Measurements from ENCODE around the gene TNFRSF8.

The TNFRSF8 gene

GRCh38 chr1:12124693-12125421 lies 61.8 kb downstream of the TNFRSF8 start:
- DNase-seq: peak; percentile 77

- no peak for DNase-seq
Observed at GRCh38 chr1:12125422-12126355, 62.6 kb downstream of the TNFRSF8 start.

- DNase-seq: no peak
Observed at GRCh38 chr1:12126781-12127180, 63.7 kb downstream of the TNFRSF8 start.

- DNase-seq: no peak
Observed at GRCh38 chr1:12127206-12127810, 64.2 kb downstream of the TNFRSF8 start.

- DNase-seq: no peak
Observed at GRCh38 chr1:12128120-12128519, 65.0 kb downstream of the TNFRSF8 start.

- no peak for DNase-seq
Observed at GRCh38 chr1:12129624-12130023, 66.5 kb downstream of the TNFRSF8 start.

- DNase-seq: no peak
Observed at GRCh38 chr1:12130466-12131130, 67.5 kb downstream of the TNFRSF8 start.

GRCh38 chr1:12132078-12132477 lies 69.0 kb downstream of the TNFRSF8 start:
- DNase-seq: no peak

- no peak for DNase-seq
Observed at GRCh38 chr1:12134716-12135115, 71.6 kb downstream of the TNFRSF8 start.

- no peak for DNase-seq
Observed at GRCh38 chr1:12135612-12136011, 72.5 kb downstream of the TNFRSF8 start.

GRCh38 chr1:12136916-12137610 lies 74.0 kb downstream of the TNFRSF8 start:
- DNase-seq: no peak

- DNase-seq: no peak
Observed at GRCh38 chr1:12138196-12139168, 75.4 kb downstream of the TNFRSF8 start.

GRCh38 chr1:12140016-12140415 lies 76.9 kb downstream of the TNFRSF8 start:
- no peak for DNase-seq

- DNase-seq: no peak
Observed at GRCh38 chr1:12140515-12141162, 77.5 kb downstream of the TNFRSF8 start.

- no peak for DNase-seq
Observed at GRCh38 chr1:12141163-12141850, 78.2 kb downstream of the TNFRSF8 start.

GRCh38 chr1:12142141-12142823 lies 79.2 kb downstream of the TNFRSF8 start:
- peak; percentile 39 for DNase-seq

GRCh38 chr1:12142891-12143630 lies 80.0 kb downstream of the TNFRSF8 start:
- no peak for DNase-seq

- DNase-seq: no peak
Observed at GRCh38 chr1:12143631-12144155, 80.6 kb downstream of the TNFRSF8 start.

All from retina (tissue), 1 donor.